ENCODE data around the gene NUP93.
A peak's percentile ranks its signal among the peaks of the same experiment; 100 is the strongest.
"Not testable (repeated sequence)": the region's sequence is repeated elsewhere in the genome, so short reads cannot be mapped to it uniquely, and the experiment has no call there.

NUP93 gene

GRCh38 chr16:56851671-56852400, 121.9 kb downstream of the NUP93 start:
- no peak for DNase-seq

GRCh38 chr16:56852401-56852730, 122.4 kb downstream of the NUP93 start:
- no peak for DNase-seq

DNA sequence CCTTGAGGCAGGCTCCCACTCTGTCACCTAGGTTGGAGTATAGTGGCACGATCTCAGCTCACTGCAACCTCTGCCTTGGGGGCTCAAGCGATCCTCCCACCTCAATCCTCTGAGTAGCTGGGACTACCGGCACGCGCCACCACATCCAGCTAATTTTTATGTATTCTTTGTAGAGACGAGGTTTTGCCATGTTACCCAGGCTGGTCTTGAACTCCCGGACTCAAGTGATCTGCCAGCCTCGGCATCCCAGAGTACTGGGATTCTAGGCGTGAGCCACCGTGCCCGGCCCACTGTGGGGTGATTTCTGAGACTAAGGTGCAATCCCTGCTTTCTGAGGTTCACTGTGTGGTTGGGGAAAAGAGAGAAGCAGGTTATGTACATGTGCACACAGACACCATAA, 123.0 kb downstream of the NUP93 start:
- no peak for DNase-seq

- DNase-seq, result no peak
These were observed 125.3 kb downstream of the NUP93 start for GRCh38 chr16:56855201-56855600.

- no peak for DNase-seq
These were observed 126.0 kb downstream of the NUP93 start for GRCh38 chr16:56855946-56856345.

- DNase-seq, result no peak
These were observed 127.0 kb downstream of the NUP93 start for GRCh38 chr16:56856876-56857447.

- no peak for DNase-seq
These were observed 128.4 kb downstream of the NUP93 start for GRCh38 chr16:56858374-56858773.

GRCh38 chr16:56859636-56860035, 129.7 kb downstream of the NUP93 start:
- no peak for DNase-seq

DNA sequence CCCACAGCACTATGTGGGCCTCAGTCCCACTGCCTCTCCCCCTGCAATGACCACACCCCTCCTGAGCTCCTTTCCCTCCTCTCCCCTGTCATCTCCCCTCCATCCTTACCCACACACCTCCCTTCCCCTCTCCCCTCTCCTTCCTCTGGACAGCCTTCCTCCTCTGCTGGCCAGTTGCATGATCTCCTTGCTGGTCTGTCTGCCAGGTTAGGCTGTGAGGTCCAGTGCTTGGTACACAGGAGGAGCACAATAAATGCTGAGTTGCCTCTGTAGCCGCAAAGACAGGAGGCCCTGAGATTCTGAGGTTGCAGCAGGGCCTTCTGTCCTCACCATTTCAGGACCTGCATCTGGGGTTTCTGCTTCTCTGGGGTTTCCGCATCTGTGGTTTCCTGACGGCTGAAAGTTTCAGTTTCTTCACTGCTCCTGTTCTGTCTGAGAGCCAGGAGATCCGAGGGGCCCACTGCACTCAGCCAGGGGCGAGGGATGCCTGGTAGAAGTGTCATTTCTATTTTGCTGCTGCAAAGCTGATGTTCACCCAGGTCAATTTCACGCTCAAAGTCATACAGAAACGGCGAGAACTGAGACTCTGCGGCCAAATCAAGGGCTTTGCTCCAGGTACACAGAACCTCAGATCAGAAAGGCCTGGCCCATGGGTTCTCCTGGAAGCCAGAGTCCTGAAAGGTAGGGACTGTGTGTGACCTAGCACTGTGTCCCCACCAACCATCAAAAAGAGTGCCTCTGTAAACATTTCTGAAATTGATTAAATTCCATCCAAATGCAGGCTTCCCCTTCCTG, 130.5 kb downstream of the NUP93 start:
- DNase-seq, result no peak

GRCh38 chr16:56861092-56861610, 131.2 kb downstream of the NUP93 start:
- DNase-seq, result no peak

DNA sequence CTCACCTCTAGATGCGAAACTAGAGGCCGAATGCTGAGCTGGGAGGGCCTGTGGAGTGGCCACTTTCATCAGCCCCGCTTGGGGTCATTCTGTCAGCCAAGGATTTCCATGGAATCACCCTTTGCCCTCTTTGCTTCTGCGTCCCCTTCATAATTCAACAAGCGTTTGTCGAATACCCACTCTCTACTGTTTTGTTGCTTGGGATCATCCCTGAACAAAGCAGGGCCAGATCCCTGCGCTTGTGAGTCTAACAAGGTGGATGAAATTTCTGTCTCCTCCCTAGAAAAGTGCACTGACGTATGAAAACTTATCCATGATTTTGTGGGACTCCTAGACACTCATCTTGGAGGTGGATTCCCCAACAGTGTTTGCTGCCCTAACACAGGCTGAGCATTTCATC, 131.8 kb downstream of the NUP93 start:
- DNase-seq, result no peak

GRCh38 chr16:56862776-56863175, 132.8 kb downstream of the NUP93 start:
- DNase-seq, result no peak

DNA sequence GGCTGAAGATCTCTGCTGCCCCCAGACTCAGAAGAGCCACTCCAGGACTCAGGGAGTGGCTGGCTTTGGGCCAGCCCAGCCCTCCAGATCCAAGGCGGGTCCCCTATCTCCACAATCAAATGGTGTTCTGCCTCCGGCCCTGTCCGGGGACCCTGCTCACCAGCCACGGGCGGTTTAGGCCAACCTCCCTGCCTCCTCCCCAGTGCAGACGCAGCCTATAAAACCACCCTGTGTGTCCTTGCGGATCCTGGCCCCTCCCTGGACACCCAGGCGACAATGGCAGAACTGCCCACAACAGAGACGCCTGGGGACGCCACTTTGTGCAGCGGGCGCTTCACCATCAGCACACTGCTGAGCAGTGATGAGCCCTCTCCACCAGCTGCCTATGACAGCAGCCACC, 135.0 kb downstream of the NUP93 start, which contains the start of gene SLC12A3:
TSS of gene SLC12A3 (plus strand) at position 248 of the 400 bp plus-strand sequence. CDS start at position 277, 29 bp downstream.
- no peak for DNase-seq

- no peak for DNase-seq
These were observed 135.6 kb downstream of the NUP93 start for GRCh38 chr16:56865394-56866062.

DNA sequence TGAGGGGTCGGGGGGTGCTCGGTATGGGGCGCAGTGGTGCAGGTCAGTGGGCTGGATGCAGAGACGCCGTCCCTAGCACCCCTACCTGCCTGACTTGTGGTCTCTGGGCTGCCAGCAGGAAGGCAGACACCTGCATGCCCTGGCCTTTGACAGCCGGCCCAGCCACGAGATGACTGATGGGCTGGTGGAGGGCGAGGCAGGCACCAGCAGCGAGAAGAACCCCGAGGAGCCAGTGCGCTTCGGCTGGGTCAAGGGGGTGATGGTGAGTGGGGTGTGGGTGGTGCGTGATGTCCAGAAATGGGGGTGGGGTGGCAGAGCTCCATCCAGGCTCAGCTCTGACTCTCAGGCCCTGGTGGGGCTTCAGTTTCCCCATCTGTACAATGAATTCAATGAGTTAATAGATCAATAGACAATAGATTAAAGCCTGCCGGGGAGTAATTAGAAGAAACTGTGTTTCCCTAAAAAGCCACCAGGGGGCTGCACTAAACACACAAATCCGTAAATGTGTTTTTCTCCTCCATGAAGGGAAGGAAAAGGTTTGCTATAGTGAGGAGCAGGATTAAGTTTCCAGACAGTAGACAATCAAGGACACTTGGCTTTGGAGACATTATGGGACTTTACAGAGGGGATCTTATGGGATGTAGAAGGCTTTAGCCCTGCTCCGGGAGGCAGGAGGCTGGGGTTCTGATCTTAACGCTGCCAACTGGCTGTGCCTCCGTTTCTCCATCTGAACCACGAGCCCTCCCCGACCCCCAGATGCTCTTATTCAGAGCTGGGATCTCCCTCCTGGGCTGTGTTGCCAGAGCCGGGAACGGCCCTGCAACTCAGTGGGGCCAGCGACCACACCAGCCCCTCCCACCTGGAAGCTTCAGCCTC, 137.3 kb downstream of the NUP93 start:
- peak; percentile 19 for DNase-seq

DNA sequence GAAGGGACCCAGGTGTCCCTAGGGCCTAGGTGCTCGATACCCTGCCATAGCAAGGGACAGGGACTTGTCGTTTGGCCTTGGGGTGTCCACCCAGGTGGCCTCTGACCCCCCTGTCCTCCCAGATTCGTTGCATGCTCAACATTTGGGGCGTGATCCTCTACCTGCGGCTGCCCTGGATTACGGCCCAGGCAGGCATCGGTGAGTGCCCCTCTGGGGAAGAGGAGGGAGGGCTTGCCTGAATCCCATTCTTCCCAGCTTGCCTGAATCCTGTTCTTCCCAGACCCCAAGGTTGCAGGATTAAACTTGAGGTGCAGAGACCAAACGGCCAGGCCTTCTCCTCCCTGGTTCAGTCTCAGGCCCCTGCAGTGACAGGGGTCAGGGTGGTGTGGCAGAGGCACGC, 138.2 kb downstream of the NUP93 start:
- no peak for DNase-seq

- DNase-seq, result not testable (repeated sequence)
These were observed 138.8 kb downstream of the NUP93 start for GRCh38 chr16:56868766-56869165.

- no peak for DNase-seq
These were observed 139.8 kb downstream of the NUP93 start for GRCh38 chr16:56869513-56870275.

GRCh38 chr16:56870276-56870888, 140.5 kb downstream of the NUP93 start:
- DNase-seq, result no peak

DNA sequence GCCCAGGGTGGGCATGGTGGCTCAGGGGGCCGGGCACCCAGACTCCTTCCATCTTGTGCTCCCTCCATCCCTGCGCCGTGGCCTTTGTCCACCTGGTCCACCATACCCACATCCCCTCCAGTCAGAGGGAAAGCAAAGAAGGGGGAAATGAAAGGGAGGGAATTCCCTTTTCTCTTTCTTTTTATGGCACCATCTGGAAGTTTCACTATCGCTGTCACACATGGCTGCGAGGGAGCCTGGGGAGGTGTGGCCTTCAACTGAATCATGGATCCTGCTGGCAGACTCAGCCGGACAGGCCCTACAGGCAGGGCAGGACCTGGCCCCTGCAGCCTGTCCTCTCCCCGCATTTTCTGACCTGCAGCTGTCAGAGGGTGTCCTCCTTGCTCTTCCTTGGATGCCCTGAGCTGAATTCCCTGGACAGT, 141.3 kb downstream of the NUP93 start:
- no peak for DNase-seq
